ENCODE data around the gene DPYSL4. TPM values are rescaled to one million over a fixed set of nuclear protein-coding genes. Genes with fewer than 3 reads are reported as not detected.

The DPYSL4 gene
- total RNA-seq, 4 donors from 2014 or later = 0.27 TPM; not detected in 3

GRCh38 chr10:132240581-132240980, 53.8 kb downstream of the DPYSL4 start:
- no peak for DNase-seq
- H3K36me3 ChIP-seq = no peaks in the 10 kb centered on the region
- H3K27me3 ChIP-seq = no peaks in the 10 kb centered on the region
- no peak overlapping the region for H3K4me3 ChIP-seq
- no peak overlapping the region for H3K27ac ChIP-seq
- no peaks in the 10 kb centered on the region for H3K4me1 ChIP-seq
- no peak for TF ChIP-seq POLR2A (IDR thresholded peaks at IDR 0.05)
- no peak for TF ChIP-seq CTCF (IDR thresholded peaks at IDR 0.05)
- H3K9me3 ChIP-seq = no peaks in the 10 kb centered on the region

GRCh38 chr10:132241086-132241485, 54.3 kb downstream of the DPYSL4 start:
- no peaks in the 10 kb centered on the region for H3K27me3 ChIP-seq
- no peaks in the 10 kb centered on the region for H3K9me3 ChIP-seq
- H3K4me3 ChIP-seq = no peak overlapping the region
- no peaks in the 10 kb centered on the region for H3K36me3 ChIP-seq
- TF ChIP-seq CTCF (IDR thresholded peaks at IDR 0.05) (no peak), POLR2A (IDR thresholded peaks at IDR 0.05) (no peak)
- H3K4me1 ChIP-seq = no peaks in the 10 kb centered on the region
- H3K27ac ChIP-seq = no peak overlapping the region
- DNase-seq = no peak

- TF ChIP-seq POLR2A (IDR thresholded peaks at IDR 0.05) = no peak
- TF ChIP-seq CTCF (IDR thresholded peaks at IDR 0.05) = no peak
- Histone ChIP-seq H3K36me3 (no peaks in the 10 kb centered on the region), H3K9me3 (no peaks in the 10 kb centered on the region), H3K27ac (no peak overlapping the region), H3K4me1 (no peaks in the 10 kb centered on the region), H3K27me3 (no peaks in the 10 kb centered on the region), H3K4me3 (no peak overlapping the region)
- no peak for DNase-seq
Observed at GRCh38 chr10:132241496-132241895, 54.7 kb downstream of the DPYSL4 start.

- Histone ChIP-seq H3K27ac (no peak overlapping the region), H3K9me3 (no peaks in the 10 kb centered on the region), H3K36me3 (no peaks in the 10 kb centered on the region), H3K27me3 (no peaks in the 10 kb centered on the region), H3K4me3 (no peak overlapping the region), H3K4me1 (no peaks in the 10 kb centered on the region)
- DNase-seq = no peak
- TF ChIP-seq CTCF (IDR thresholded peaks at IDR 0.05) = no peak
- TF ChIP-seq POLR2A (IDR thresholded peaks at IDR 0.05) = no peak
Observed at GRCh38 chr10:132242103-132242840, 55.5 kb downstream of the DPYSL4 start.

GRCh38 chr10:132243141-132243540, 56.4 kb downstream of the DPYSL4 start:
- TF ChIP-seq CTCF (IDR thresholded peaks at IDR 0.05) (no peak), POLR2A (IDR thresholded peaks at IDR 0.05) (no peak)
- no peaks in the 10 kb centered on the region for H3K4me1 ChIP-seq
- no peak overlapping the region for H3K27ac ChIP-seq
- DNase-seq = no peak
- H3K9me3 ChIP-seq = no peaks in the 10 kb centered on the region
- H3K27me3 ChIP-seq = no peaks in the 10 kb centered on the region
- H3K36me3 ChIP-seq = no peaks in the 10 kb centered on the region
- no peak overlapping the region for H3K4me3 ChIP-seq

Measured in Peyer's patch (tissue), 4 donors.